Spinal cord (tissue), 10 donors: Measurements from ENCODE around the gene QPCT. TPM values are rescaled to one million over a fixed set of nuclear protein-coding genes. Genes with fewer than 3 reads are reported as not detected.

ENCODE experiments used
- DNase-seq, 6 donors: peaks; one replicate each; pipeline versions ENCODE4 v3.0.0 to v3.0.0-alpha.2; 2013 to 2015; ENCODE audit warnings: low spot score in 6 of 6, low read depth in 4 of 6
- H3K27ac ChIP-seq: one replicate; pipeline ENCODE4 v1.5.1; 2013; ENCODE audit warnings: low read depth, low read length, control low read depth
- H3K27me3 ChIP-seq: one replicate; pipeline ENCODE4 v1.6.1; 2013; ENCODE audit warnings: low read length; ENCODE audit not compliant: control insufficient read depth, insufficient read depth
- H3K36me3 ChIP-seq: one replicate; pipeline ENCODE4 v1.6.1; 2013; ENCODE audit warnings: low read length; ENCODE audit not compliant: control insufficient read depth, insufficient read depth
- H3K4me1 ChIP-seq: one replicate; pipeline ENCODE4 v1.6.1; 2013; ENCODE audit warnings: low read length; ENCODE audit not compliant: control insufficient read depth, insufficient read depth
- H3K4me3 ChIP-seq: one replicate; pipeline ENCODE4 v1.5.1; 2013; ENCODE audit warnings: low read depth, low read length, control low read depth
- H3K9me3 ChIP-seq: one replicate; pipeline ENCODE4 v1.6.1; 2013; ENCODE audit warnings: low read length; ENCODE audit not compliant: control insufficient read depth, insufficient read depth
- WGBS: methylation state at CpG from one replicate; pipeline ENCODE4 v1.1.5; 2013; ENCODE audit warnings: missing lambda C conversion rate; ENCODE audit not compliant: insufficient coverage; 5-methylcytosine and 5-hydroxymethylcytosine counted together
- polyA plus RNA-seq, 2 donors: library from polyadenylated mRNA; unstranded; fragments of 120-200 nt; gene quantifications; one replicate each; pipeline ENCODE4 v1.2.1, GENCODE V29; 2013; ENCODE audit not compliant: insufficient read length in 2 of 2
- total RNA-seq, 2 donors: library from RNA; depleted of rRNA in 1 of 2; stranded (reverse); fragments of 120-200 nt in 1 of 2; fragments of >200 nt in 1 of 2; gene quantifications; one replicate each; pipeline versions ENCODE4 v1.2.3 to v1.2.4, GENCODE V29; 2013 to 2014
- donor health status: healthy.

QPCT gene
- total and polyA plus RNA-seq, 4 donors, result 10.4 to 26.5 (median 25.8) TPM

DNA sequence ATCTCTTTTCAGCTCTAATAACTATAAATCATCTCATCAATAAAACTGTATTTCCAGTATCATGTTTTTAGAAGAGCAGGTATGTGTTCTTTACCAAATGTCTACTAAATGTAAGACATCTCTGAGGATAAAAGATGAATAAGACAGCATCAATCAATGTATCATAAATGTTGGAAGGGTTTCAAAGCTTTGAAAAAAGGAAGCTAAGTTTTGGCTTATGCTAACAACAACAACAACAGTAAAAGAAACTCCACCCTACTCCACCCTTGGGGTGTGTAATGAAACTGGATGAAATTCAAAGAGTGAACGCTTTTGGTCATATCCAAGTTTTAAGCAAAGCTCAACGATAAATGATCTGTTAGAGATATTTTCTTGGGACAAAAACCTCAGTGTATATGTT lies 36.9 kb upstream of the QPCT start:
- H3K4me3 ChIP-seq, result no peak overlapping the region
- WGBS, result no CpG with 5 or more reads among the region's 2 CpGs
- no peaks in the 10 kb centered on the region for H3K27me3 ChIP-seq
- H3K4me1 ChIP-seq, result no peaks in the 10 kb centered on the region
- no peaks in the 10 kb centered on the region for H3K36me3 ChIP-seq
- H3K9me3 ChIP-seq, result no peaks in the 10 kb centered on the region
- H3K27ac ChIP-seq, result no peak overlapping the region
- no peak for DNase-seq

DNA sequence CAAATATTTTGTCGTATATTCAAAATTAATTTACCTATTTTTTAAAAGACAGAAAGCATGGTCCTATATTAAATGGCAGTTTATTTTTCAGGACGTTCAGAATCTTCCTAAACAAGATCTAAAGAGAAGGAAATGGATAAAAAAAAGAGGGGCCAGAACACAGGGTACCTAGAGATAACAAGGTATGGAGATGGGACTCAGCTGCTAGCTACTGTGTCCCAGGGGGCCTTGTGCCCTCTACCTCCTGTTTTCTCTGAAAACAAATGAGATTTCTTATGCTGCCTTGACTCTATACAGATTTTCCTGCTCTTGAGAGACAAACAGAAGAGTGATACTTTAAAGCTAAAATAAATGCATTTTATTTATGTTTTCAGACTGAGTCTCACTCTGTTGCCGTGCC lies 29.1 kb upstream of the QPCT start:
- WGBS, result 100% methylated on average over 1 of the region's 3 CpGs
- Histone ChIP-seq H3K36me3 (no peaks in the 10 kb centered on the region), H3K9me3 (no peaks in the 10 kb centered on the region), H3K27me3 (no peaks in the 10 kb centered on the region), H3K27ac (no peak overlapping the region), H3K4me1 (no peaks in the 10 kb centered on the region), H3K4me3 (no peak overlapping the region)
- no peak for DNase-seq

DNA sequence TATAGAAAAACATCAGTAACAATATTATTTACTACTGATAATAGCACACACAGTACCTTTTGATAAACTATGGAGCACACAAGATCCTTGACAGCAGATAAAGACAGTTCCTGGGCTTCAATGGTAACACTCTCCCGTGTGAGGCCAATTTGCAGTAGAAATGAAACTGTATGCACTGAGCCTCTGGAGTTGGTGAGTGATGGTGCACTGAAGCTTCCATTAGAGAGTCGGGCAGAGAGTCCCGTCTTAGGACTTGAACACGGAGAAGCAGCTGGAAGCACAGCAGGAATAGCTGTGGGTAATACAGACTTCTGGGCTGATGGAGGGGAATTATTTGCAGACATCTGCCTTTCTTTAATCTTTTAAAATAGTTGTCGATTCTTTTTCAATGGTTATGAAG lies 28.2 kb upstream of the QPCT start:
- DNase-seq, result peak in 1 of 6 donors; percentile 45
- no peak overlapping the region for H3K27ac ChIP-seq
- 70% methylated on average over 3 of the region's 5 CpGs for WGBS

DNA sequence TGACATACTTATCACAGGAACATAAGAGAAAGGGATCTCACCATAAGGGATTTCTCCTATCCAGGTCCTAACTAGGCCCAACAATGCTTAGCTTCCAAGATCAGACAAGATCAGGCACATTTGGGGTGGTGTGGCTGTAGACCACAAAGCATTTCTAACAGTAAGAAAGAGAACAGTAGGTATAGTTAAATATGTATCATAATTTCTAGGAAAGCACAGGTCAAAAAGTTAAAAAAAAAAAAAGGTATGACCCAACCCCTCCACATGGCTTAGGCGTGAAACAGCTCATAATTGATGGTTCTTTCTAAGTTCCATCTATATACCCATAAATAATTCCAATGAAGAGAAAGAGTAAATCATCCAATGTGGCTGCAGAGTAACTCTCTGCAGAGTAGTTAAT lies 26.7 kb upstream of the QPCT start:
- no peak for DNase-seq
- no peaks in the 10 kb centered on the region for H3K27me3 ChIP-seq
- WGBS, result no CpG with 5 or more reads among the region's 1 CpG
- no peaks in the 10 kb centered on the region for H3K4me1 ChIP-seq
- H3K27ac ChIP-seq, result no peak overlapping the region
- H3K9me3 ChIP-seq, result no peaks in the 10 kb centered on the region
- H3K36me3 ChIP-seq, result no peaks in the 10 kb centered on the region
- H3K4me3 ChIP-seq, result no peak overlapping the region

More for the DNA sequence above, 28.2 kb upstream of the QPCT start:
- Histone ChIP-seq H3K36me3 (no peaks in the 10 kb centered on the region), H3K9me3 (no peaks in the 10 kb centered on the region), H3K27me3 (no peaks in the 10 kb centered on the region), H3K4me1 (no peaks in the 10 kb centered on the region), H3K4me3 (no peak overlapping the region)

DNA sequence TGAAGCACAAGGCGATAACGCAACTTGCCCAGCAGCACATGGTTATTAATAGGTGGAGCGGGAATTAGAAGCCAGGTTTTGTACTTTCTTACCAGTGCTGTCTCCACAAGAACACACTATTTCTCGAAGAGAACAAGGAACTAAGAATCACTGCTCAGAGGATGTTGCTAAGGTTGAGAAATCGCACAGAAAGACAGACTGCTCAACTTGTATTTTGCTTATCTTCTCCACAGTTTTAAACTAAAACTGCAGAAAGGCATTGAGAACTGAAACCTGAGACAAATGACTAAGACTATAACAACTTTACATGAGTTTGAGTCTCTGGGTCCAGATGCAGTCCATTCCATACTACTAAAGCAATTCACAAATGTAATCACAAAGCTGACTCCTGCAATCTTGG lies 26.0 kb upstream of the QPCT start:
- H3K4me1 ChIP-seq, result no peaks in the 10 kb centered on the region
- WGBS, result 91% methylated on average over 5 of the region's 5 CpGs
- no peak overlapping the region for H3K27ac ChIP-seq
- no peak overlapping the region for H3K4me3 ChIP-seq
- peak in 1 of 6 donors; percentile 10 for DNase-seq
- no peaks in the 10 kb centered on the region for H3K9me3 ChIP-seq
- H3K36me3 ChIP-seq, result no peaks in the 10 kb centered on the region
- no peaks in the 10 kb centered on the region for H3K27me3 ChIP-seq

DNA sequence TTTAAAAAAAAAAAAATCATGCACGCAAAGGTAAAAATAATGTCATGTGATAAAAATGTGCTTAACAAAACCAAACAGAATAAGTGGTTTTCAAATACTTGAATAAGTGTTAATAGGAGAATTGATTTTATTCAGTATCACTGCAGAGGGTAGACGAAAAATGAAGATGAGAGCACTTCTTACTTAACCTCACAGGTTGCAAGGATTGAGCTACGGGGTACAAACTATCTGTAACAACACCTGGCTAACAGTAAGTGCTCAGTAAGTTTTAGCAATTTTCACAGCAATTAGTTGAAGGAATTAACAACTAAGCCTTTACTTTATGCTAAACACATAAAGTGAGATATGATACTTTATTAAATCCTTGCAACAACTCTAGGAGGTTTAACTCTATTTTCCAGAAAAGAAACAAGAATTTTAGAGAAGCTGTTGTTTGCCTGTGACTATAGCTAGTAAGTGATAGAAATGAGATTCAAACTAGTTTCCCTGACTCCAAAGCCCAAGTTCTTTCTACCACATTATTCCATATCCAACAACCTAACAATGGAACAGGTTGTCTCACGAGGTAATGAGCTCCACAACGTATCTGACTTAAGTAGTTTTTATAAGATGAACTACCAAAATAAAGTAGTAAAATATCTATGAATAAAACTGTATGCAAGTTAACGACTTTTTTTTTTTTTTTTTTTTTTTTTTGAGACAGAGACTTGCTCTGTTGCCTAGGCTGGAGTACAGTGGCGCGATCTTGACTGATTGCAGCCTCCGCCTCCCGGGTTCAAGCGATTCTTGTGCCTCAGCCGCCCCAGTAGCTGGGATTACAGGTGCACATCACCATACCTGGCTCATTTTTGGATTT lies 24.4 kb upstream of the QPCT start:
- peaks cover 2% of the 10 kb centered on the region for H3K27me3 ChIP-seq
- H3K4me3 ChIP-seq, result no peak overlapping the region
- H3K27ac ChIP-seq, result no peak overlapping the region
- 98% methylated on average over 6 of the region's 12 CpGs for WGBS
- no peaks in the 10 kb centered on the region for H3K36me3 ChIP-seq
- DNase-seq, result no peak
- no peaks in the 10 kb centered on the region for H3K9me3 ChIP-seq
- peaks cover 1% of the 10 kb centered on the region for H3K4me1 ChIP-seq

DNA sequence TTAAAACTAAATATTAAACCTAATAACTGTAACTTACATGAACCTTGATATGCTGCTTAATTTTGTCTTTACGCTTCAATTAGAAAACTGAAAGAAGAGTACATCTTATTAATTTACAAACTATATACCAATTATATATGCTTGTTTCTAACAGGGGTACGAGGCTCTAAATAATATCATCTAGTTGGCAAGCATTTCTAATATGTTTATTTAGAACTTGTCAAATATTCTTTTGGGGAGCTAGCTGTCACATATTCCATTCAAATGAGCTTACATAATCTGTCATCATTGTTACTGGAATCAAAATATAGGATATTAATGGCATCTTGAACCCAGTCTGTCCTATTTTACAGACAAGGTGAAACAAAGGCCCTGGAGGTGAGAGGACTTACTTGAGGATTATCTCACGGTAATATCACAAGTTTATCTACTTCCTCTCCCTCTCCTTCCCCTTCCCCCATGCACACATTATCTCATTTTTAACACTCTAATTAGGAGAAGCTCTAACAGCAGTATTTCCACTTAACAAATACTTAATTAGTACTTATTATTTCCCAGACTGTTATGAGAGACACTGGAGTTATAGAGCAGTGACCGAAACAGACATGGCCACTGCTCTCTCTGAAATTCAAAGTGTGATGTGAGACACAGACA lies 23.3 kb upstream of the QPCT start:
- Histone ChIP-seq H3K4me1 (peaks cover 4% of the 10 kb centered on the region), H3K27me3 (peaks cover 5% of the 10 kb centered on the region), H3K36me3 (no peaks in the 10 kb centered on the region), H3K4me3 (no peak overlapping the region), H3K9me3 (no peaks in the 10 kb centered on the region), H3K27ac (no peak overlapping the region)
- WGBS, result no CpG with 5 or more reads among the region's 4 CpGs
- no peak for DNase-seq

DNA sequence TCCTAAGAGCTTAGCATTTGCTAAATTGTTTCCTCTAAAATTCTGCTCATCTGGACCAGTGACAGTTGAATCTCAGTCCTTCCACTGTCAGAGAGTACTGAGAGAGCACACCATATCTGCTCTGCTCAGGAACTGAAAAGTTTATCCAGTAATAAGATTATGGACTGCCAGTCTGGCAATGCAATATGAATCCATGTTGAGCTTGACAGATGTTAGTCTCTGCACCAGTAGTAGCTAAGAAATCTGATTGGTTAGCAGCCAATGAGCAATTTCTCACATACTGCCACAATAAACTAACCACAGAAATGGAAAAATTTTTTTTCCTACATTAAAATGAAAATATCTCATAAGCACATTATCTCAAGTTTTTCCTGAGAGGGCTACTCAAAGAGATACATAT lies 22.1 kb upstream of the QPCT start:
- DNase-seq, result no peak
- Histone ChIP-seq H3K4me1 (peaks cover 4% of the 10 kb centered on the region), H3K4me3 (no peak overlapping the region)

DNA sequence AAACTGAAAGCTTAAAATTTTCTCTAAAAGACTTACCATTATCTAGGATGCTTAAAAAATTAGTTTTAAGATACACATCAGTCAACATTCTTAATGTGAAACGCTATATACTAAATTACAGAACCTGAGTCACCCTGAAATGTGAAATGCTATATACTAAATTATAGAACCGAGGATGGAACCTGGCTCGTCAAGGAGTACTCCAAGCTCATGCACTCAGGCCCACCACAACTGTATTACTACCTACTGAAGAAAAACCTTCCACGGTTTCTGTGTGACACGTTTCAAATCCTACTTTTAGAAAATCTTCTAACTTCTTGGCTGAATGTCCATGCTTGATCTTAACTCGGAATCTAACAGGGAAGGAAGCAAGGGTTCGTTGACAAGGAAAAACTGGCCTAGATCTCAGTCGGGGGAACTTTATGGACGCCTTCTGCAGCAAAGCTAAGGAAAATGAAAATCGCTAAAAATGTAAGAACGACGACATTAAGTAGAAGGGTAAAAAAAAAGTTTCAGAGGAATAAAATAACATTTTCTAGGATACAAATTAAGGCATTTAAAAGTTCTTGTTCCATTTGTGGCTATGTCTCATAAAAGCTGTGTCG lies 21.2 kb upstream of the QPCT start:
- Histone ChIP-seq H3K27me3 (peaks cover 7% of the 10 kb centered on the region), H3K36me3 (no peaks in the 10 kb centered on the region), H3K27ac (peak overlapping the region; percentile 90), H3K4me3 (peak overlapping the region; percentile 81), H3K9me3 (no peaks in the 10 kb centered on the region), H3K4me1 (peaks cover 4% of the 10 kb centered on the region)
- DNase-seq, result peak in 1 of 6 donors; percentile 8
- 41% methylated on average over 8 of the region's 13 CpGs for WGBS

More for the DNA sequence above, 22.1 kb upstream of the QPCT start:
- H3K27ac ChIP-seq, result no peak overlapping the region
- no peaks in the 10 kb centered on the region for H3K9me3 ChIP-seq
- peaks cover 7% of the 10 kb centered on the region for H3K27me3 ChIP-seq
- H3K36me3 ChIP-seq, result no peaks in the 10 kb centered on the region
